Astrocyte (in vitro differentiated cells and primary cell): ENCODE data around the gene TSNAX. TPM values are rescaled to one million over a fixed set of nuclear protein-coding genes. Genes with fewer than 3 reads are reported as not detected.

Experiments used
- DNase-seq: peaks from one replicate; pipeline ENCODE4 v3.0.0-alpha.2; 2010; ENCODE audit warnings: low read depth
- FAIRE-seq: peaks from 2 replicates; lab custom pipeline; 2011; peaks lifted over from hg19 to GRCh38; lab: Jason Lieb, UNC
- H2AFZ ChIP-seq: 2 replicates; pipeline ENCODE4 v1.6.0; 2012; ENCODE audit warnings: low read depth, low read length, inconsistent platforms
- H3K27ac ChIP-seq: 2 replicates; pipeline ENCODE4 v1.5.1; 2011; ENCODE audit warnings: low read depth, low read length, inconsistent platforms
- H3K27me3 ChIP-seq: 2 replicates; pipeline ENCODE4 v1.6.0; 2011; ENCODE audit warnings: low read length, inconsistent platforms; ENCODE audit not compliant: insufficient read depth
- H3K36me3 ChIP-seq: 2 replicates; pipeline ENCODE4 v1.5.1; 2011; ENCODE audit warnings: low read length, inconsistent platforms; ENCODE audit not compliant: insufficient read depth
- H3K4me1 ChIP-seq: 2 replicates; pipeline ENCODE4 v1.5.1; 2011; ENCODE audit warnings: low read length, inconsistent platforms; ENCODE audit not compliant: insufficient read depth
- H3K4me2 ChIP-seq: 2 replicates; pipeline ENCODE4 v1.6.0; 2012; ENCODE audit warnings: low read length, inconsistent platforms
- H3K4me3 ChIP-seq: 2 replicates; pipeline ENCODE4 v1.5.1; 2011; ENCODE audit warnings: low read depth, mild to moderate bottlenecking, low read length, inconsistent platforms; ENCODE audit not compliant: insufficient read depth
- H3K79me2 ChIP-seq: 2 replicates; pipeline ENCODE4 v1.6.0; 2012; ENCODE audit warnings: mild to moderate bottlenecking, low read length, inconsistent platforms; ENCODE audit not compliant: insufficient read depth
- H3K9ac ChIP-seq: 2 replicates; pipeline ENCODE4 v1.6.0; 2012; ENCODE audit warnings: mild to moderate bottlenecking, low read length, inconsistent platforms
- H3K9me3 ChIP-seq: 2 replicates; pipeline ENCODE4 v1.5.1; 2012; ENCODE audit warnings: low read depth, mild to moderate bottlenecking, low read length, inconsistent platforms; ENCODE audit not compliant: insufficient read depth
- H4K20me1 ChIP-seq: 2 replicates; pipeline ENCODE4 v1.6.0; 2012; ENCODE audit warnings: low read length, inconsistent platforms; ENCODE audit not compliant: insufficient read depth
- H3K27ac Mint-ChIP-seq: one replicate; pipeline ENCODE4 v1.8.0; 2021; ENCODE audit warnings: mild to moderate bottlenecking, mixed read lengths; ENCODE audit not compliant: unreplicated experiment
- H3K27me3 Mint-ChIP-seq: one replicate; pipeline ENCODE4 v1.8.0; 2021; ENCODE audit warnings: low read depth, mixed read lengths; ENCODE audit not compliant: unreplicated experiment
- H3K36me3 Mint-ChIP-seq: one replicate; pipeline ENCODE4 v1.8.0; 2021; ENCODE audit warnings: low read depth, mixed read lengths; ENCODE audit not compliant: unreplicated experiment
- H3K4me1 Mint-ChIP-seq: one replicate; pipeline ENCODE4 v1.8.0; 2021; ENCODE audit warnings: low read depth, mixed read lengths; ENCODE audit not compliant: unreplicated experiment
- H3K4me3 Mint-ChIP-seq: one replicate; pipeline ENCODE4 v1.8.0; 2021; ENCODE audit warnings: mild to moderate bottlenecking, moderate library complexity, mixed read lengths; ENCODE audit not compliant: unreplicated experiment
- H3K9me3 Mint-ChIP-seq: one replicate; pipeline ENCODE4 v1.8.0; 2021; ENCODE audit warnings: mild to moderate bottlenecking, mixed read lengths; ENCODE audit not compliant: unreplicated experiment
- CTCF ChIP-seq: IDR thresholded peaks from 2 replicates; pipeline ENCODE4 v1.5.1; 2011; ENCODE audit warnings: low read depth, mild to moderate bottlenecking, inconsistent platforms, low read length, moderate library complexity; ENCODE audit not compliant: insufficient read depth
- EZH2 ChIP-seq: IDR thresholded peaks from 2 replicates; pipeline ENCODE4 v1.6.1; 2012; ENCODE audit warnings: mild to moderate bottlenecking, low read length, inconsistent platforms; ENCODE audit not compliant: insufficient read depth
- total RNA-seq: library from RNA; stranded (reverse); gene quantifications from 2 replicates; pipeline ENCODE4 v1.2.1, GENCODE V29; 2021

The TSNAX gene
- total RNA-seq, 1 donor from 2014 or later = 43.5 TPM

DNA sequence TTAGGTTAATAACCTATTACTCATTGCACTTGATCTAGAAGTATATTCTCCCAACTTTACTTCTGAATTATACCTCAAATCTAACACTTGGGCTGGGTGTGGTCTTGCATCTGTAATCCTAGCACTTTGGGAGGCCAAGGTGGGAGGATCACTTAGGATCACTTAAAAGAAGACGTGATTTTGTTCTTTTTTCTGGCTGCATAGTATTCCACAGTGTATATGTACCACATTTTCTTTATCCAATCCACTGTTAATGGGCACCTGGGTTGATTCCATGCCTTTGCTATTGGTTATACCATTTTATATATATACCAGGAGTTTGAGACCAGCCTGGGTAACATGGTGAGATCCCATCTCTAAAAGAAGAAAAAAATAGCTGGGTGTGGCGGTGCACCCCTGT is 48.5 kb upstream of the TSNAX start:
- peaks cover under 1% of the 10 kb centered on the region for H3K4me1 Mint-ChIP-seq
- Histone ChIP-seq H3K79me2 (no peaks in the 10 kb centered on the region), H3K4me2 (no peak overlapping the region), H3K9me3 (no peaks in the 10 kb centered on the region), H3K4me1 (no peaks in the 10 kb centered on the region), H3K9ac (no peak overlapping the region), H3K4me3 (no peak overlapping the region), H4K20me1 (no peaks in the 10 kb centered on the region), H3K36me3 (no peaks in the 10 kb centered on the region), H3K27me3 (no peaks in the 10 kb centered on the region), H2AFZ (no peak overlapping the region), H3K27ac (no peak overlapping the region)
- no peak for FAIRE-seq
- TF ChIP-seq EZH2 (no peak), CTCF (no peak)
- no peaks in the 10 kb centered on the region for H3K9me3 Mint-ChIP-seq
- no peaks in the 10 kb centered on the region for H3K27me3 Mint-ChIP-seq
- H3K4me3 Mint-ChIP-seq = no peak overlapping the region
- no peak overlapping the region for H3K27ac Mint-ChIP-seq
- H3K36me3 Mint-ChIP-seq = no peaks in the 10 kb centered on the region
- DNase-seq = no peak

DNA sequence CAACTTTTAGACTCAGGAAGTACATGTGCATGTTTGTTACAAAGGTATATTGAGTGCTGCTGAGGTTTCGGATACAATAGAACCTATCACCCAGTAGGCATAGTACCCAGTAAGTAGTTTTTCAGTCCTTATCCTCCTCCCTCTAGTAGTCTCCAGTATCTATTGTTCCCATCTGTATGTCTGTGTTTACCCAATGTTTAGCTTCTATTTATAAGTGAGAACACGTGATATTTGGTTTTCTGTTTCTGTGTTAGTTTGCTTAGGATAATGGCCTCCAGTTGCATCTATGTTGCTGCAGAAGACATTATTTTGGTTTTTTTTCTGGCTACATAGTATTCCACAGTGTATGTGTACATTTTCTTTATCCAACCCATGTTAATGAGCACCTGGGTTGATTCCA is 47.2 kb upstream of the TSNAX start:
- Histone ChIP-seq H3K36me3 (no peaks in the 10 kb centered on the region), H3K4me2 (no peak overlapping the region), H3K4me1 (peaks cover 3% of the 10 kb centered on the region), H2AFZ (no peak overlapping the region), H3K9me3 (no peaks in the 10 kb centered on the region), H3K79me2 (no peaks in the 10 kb centered on the region), H3K9ac (no peak overlapping the region), H3K27ac (no peak overlapping the region), H4K20me1 (no peaks in the 10 kb centered on the region), H3K27me3 (no peaks in the 10 kb centered on the region), H3K4me3 (no peak overlapping the region)
- Mint-ChIP-seq H3K4me3 (no peak overlapping the region), H3K27me3 (no peaks in the 10 kb centered on the region), H3K9me3 (no peaks in the 10 kb centered on the region), H3K27ac (no peak overlapping the region), H3K36me3 (no peaks in the 10 kb centered on the region), H3K4me1 (peaks cover 4% of the 10 kb centered on the region)
- TF ChIP-seq CTCF (no peak), EZH2 (no peak)
- no peak for DNase-seq
- FAIRE-seq = no peak

GRCh38 chr1:231485029-231485784 is 43.3 kb upstream of the TSNAX start:
- Histone ChIP-seq H3K27me3 (no peaks in the 10 kb centered on the region), H3K79me2 (no peaks in the 10 kb centered on the region), H3K4me2 (no peak overlapping the region), H3K27ac (no peak overlapping the region), H3K36me3 (no peaks in the 10 kb centered on the region), H2AFZ (no peak overlapping the region), H3K4me3 (no peak overlapping the region), H3K9me3 (no peaks in the 10 kb centered on the region), H3K9ac (no peak overlapping the region), H3K4me1 (peaks cover 3% of the 10 kb centered on the region), H4K20me1 (no peaks in the 10 kb centered on the region)
- no peaks in the 10 kb centered on the region for H3K27me3 Mint-ChIP-seq
- H3K9me3 Mint-ChIP-seq = peaks cover 2% of the 10 kb centered on the region
- TF ChIP-seq EZH2 (no peak), CTCF (no peak)
- no peaks in the 10 kb centered on the region for H3K36me3 Mint-ChIP-seq
- H3K27ac Mint-ChIP-seq = no peak overlapping the region
- no peak for FAIRE-seq
- H3K4me3 Mint-ChIP-seq = no peak overlapping the region
- H3K4me1 Mint-ChIP-seq = peaks cover 7% of the 10 kb centered on the region
- peak; percentile 22 for DNase-seq
